Measurements from ENCODE around the gene PRRG1. TPM values are rescaled to one million over a fixed set of nuclear protein-coding genes. Genes with fewer than 3 reads are reported as not detected.

Gene PRRG1
- total RNA-seq, 1 experiment from 2014 or later, result 10.5 TPM

- intact Hi-C loops (cut with micrococcal nuclease), result loop anchor here (10.0 kb wide), 1 partner anchor 141 kb away; the partner anchor contains the start of gene PRRG1
- POLR2A ChIA-PET, result no interaction called here
- peaks cover 6% of the 10 kb centered on the region for H3K4me1 Mint-ChIP-seq (ENCODE audit: insufficient read depth, unreplicated experiment)
- DNase-seq (ENCODE audit: unreplicated experiment), result no peak
- TF ChIP-seq, protein P1, sequence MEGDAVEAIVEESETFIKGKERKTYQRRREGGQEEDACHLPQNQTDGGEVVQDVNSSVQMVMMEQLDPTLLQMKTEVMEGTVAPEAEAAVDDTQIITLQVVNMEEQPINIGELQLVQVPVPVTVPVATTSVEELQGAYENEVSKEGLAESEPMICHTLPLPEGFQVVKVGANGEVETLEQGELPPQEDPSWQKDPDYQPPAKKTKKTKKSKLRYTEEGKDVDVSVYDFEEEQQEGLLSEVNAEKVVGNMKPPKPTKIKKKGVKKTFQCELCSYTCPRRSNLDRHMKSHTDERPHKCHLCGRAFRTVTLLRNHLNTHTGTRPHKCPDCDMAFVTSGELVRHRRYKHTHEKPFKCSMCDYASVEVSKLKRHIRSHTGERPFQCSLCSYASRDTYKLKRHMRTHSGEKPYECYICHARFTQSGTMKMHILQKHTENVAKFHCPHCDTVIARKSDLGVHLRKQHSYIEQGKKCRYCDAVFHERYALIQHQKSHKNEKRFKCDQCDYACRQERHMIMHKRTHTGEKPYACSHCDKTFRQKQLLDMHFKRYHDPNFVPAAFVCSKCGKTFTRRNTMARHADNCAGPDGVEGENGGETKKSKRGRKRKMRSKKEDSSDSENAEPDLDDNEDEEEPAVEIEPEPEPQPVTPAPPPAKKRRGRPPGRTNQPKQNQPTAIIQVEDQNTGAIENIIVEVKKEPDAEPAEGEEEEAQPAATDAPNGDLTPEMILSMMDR (IDR thresholded peaks at IDR 0.05; ENCODE audit: unreplicated experiment), result no peak
- H3K27ac Mint-ChIP-seq (ENCODE audit: low read depth, unreplicated experiment), result no peak overlapping the region
- CTCF ChIA-PET, result no interaction called here
- peaks cover 7% of the 10 kb centered on the region for H3K9me3 Mint-ChIP-seq (ENCODE audit: unreplicated experiment)
- peaks cover 25% of the 10 kb centered on the region for H3K27me3 Mint-ChIP-seq (ENCODE audit: insufficient read depth, unreplicated experiment)
- no peaks in the 10 kb centered on the region for H3K36me3 Mint-ChIP-seq (ENCODE audit: insufficient read depth, unreplicated experiment)
- H3K4me3 Mint-ChIP-seq (ENCODE audit: unreplicated experiment), result no peak overlapping the region
- no TSS peak for BruUV-seq (replicated peaks)
Measured at GRCh38 chrX:37485429-37485828, 136.3 kb downstream of the PRRG1 start.

DNA sequence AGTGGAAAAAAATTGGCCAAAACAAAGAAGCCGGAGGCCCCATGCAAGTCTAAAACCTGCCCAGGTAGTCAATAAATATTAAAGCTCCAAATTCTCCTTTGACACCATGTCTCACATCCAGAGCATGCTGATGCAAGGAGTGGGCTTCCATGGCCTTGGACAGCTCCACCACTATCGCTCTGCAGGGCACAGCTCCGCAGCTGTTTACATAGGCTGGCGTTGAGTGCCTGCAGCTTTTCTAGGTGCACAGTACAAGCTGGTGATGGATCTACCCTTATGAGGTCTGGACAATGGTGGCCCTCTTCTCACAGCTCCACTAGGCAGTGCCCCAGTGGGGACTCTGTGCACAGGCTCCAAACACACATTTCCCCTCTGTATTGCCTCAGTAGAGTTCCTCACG is 138.1 kb downstream of the PRRG1 start:
- ChIA-PET POLR2A (interaction anchor here (0.7 kb wide), 1 partner anchor 43 kb away, joined by 3 read pairs; no protein-coding TSS in a partner anchor), CTCF (interaction anchor here (0.6 to 0.7 kb wide), 2 partner anchors 17 to 30 kb away, joined by 3 read pairs; no protein-coding TSS in a partner anchor)
- Mint-ChIP-seq H3K4me3 (ENCODE audit: unreplicated experiment) (no peak overlapping the region), H3K9me3 (ENCODE audit: unreplicated experiment) (peaks cover 7% of the 10 kb centered on the region), H3K27ac (ENCODE audit: low read depth, unreplicated experiment) (no peak overlapping the region), H3K36me3 (ENCODE audit: insufficient read depth, unreplicated experiment) (no peaks in the 10 kb centered on the region), H3K27me3 (ENCODE audit: insufficient read depth, unreplicated experiment) (peaks cover 20% of the 10 kb centered on the region), H3K4me1 (ENCODE audit: insufficient read depth, unreplicated experiment) (peaks cover 6% of the 10 kb centered on the region)
- DNase-seq (ENCODE audit: unreplicated experiment), result no peak
- BruUV-seq (replicated peaks), result no TSS peak
- TF ChIP-seq, protein P1 (IDR thresholded peaks at IDR 0.05; ENCODE audit: unreplicated experiment), result no peak
- intact Hi-C loops (cut with micrococcal nuclease), result loop anchor here (10.0 kb wide), 1 partner anchor 142 kb away; the partner anchor contains the start of gene PRRG1

DNA sequence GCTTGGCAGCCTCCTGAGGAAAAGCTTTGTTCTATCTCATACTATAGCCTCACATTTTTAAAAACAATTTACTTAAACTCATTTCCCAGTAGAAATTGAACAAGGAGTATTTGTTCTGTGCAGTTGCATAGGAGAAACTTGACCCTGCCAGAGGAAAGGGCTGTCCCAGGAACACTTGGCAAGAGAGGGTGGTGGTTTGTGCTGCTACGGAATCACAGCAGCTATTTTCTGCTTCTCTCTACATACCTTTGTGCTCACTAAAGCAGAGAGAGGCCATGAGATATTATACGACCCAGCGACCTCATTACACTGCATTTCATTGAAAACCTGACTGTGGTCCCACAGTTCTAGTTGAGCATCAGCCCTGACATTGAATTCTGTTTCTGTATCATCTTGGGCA is 139.2 kb downstream of the PRRG1 start:
- TF ChIP-seq, protein P1 (IDR thresholded peaks at IDR 0.05; ENCODE audit: unreplicated experiment), result no peak
- no peak overlapping the region for H3K4me3 Mint-ChIP-seq (ENCODE audit: unreplicated experiment)
- peaks cover 7% of the 10 kb centered on the region for H3K9me3 Mint-ChIP-seq (ENCODE audit: unreplicated experiment)
- H3K27me3 Mint-ChIP-seq (ENCODE audit: insufficient read depth, unreplicated experiment), result peaks cover 25% of the 10 kb centered on the region
- no peak overlapping the region for H3K27ac Mint-ChIP-seq (ENCODE audit: low read depth, unreplicated experiment)
- POLR2A ChIA-PET, result no interaction called here
- BruUV-seq (replicated peaks), result no TSS peak
- no peaks in the 10 kb centered on the region for H3K36me3 Mint-ChIP-seq (ENCODE audit: insufficient read depth, unreplicated experiment)
- DNase-seq (ENCODE audit: unreplicated experiment), result no peak
- peaks cover 6% of the 10 kb centered on the region for H3K4me1 Mint-ChIP-seq (ENCODE audit: insufficient read depth, unreplicated experiment)
- intact Hi-C loops (cut with micrococcal nuclease), result loop anchor here (10.0 kb wide), 1 partner anchor 144 kb away; the partner anchor contains the start of gene PRRG1
- CTCF ChIA-PET, result no interaction called here

DNA sequence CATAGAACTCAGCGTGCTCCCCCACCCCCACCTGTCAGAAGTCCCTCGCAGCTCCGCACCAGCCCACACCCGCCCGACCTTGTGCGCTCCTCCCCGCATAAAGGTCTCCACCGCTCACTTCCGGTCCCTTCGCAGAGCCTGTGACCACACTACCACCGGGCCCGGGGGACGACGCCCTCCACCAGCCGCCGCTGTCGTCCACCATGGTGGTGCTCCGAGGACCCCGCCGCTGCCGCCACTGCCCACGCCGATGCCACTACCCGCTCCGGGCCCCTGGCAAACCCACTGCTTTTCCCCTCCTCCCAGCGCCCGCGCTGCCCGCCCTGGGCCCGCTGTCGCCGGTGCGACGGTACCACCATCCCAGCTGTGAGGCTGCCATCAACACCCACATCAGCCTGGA is 142.5 kb downstream of the PRRG1 start:
- Mint-ChIP-seq H3K9me3 (ENCODE audit: unreplicated experiment) (no peaks in the 10 kb centered on the region), H3K27ac (ENCODE audit: low read depth, unreplicated experiment) (no peak overlapping the region), H3K4me3 (ENCODE audit: unreplicated experiment) (no peak overlapping the region), H3K27me3 (ENCODE audit: insufficient read depth, unreplicated experiment) (peaks cover 50% of the 10 kb centered on the region), H3K4me1 (ENCODE audit: insufficient read depth, unreplicated experiment) (no peaks in the 10 kb centered on the region), H3K36me3 (ENCODE audit: insufficient read depth, unreplicated experiment) (no peaks in the 10 kb centered on the region)
- POLR2A ChIA-PET, result no interaction called here
- intact Hi-C loops (cut with micrococcal nuclease), result no loop called here
- BruUV-seq (replicated peaks), result no TSS peak
- CTCF ChIA-PET, result no interaction called here
- no peak for DNase-seq (ENCODE audit: unreplicated experiment)
- TF ChIP-seq, protein P1 (IDR thresholded peaks at IDR 0.05; ENCODE audit: unreplicated experiment), result no peak

Measured in MCF 10A (cell line).